ENCODE results near the gene GUCD1.

GRCh38 chr22:24548812-24549211 lies 6.1 kb downstream of the GUCD1 start:
- no peak for TF ChIP-seq ZNF217 (CRISPR knock-in tag; IDR thresholded peaks at IDR 0.05)
- no peak for TF ChIP-seq SIRT6 (IDR thresholded peaks at IDR 0.05; ENCODE audit: low read depth, low read length)
- no peak for TF ChIP-seq SRSF3 (IDR thresholded peaks at IDR 0.05; ENCODE audit: insufficient read depth, low read length)
- no peak for TF ChIP-seq POLR2A (conservative IDR thresholded peaks at IDR 0.05)
- no peak for TF ChIP-seq E2F6 (IDR thresholded peaks at IDR 0.05; ENCODE audit: borderline replicate concordance in 1 of 2, extremely low read depth in 1 of 2, insufficient read depth in 1 of 2, insufficient read length in 1 of 2, low read depth in 1 of 2, low read length in 1 of 2, poor library complexity in 1 of 2, severe bottlenecking in 1 of 2)
- no peak for TF ChIP-seq BCL6 (CRISPR knock-in tag; IDR thresholded peaks at IDR 0.05)
- no peak for TF ChIP-seq TEAD2 (tag; IDR thresholded peaks at IDR 0.05)
- TF ChIP-seq ZNF707 (CRISPR knock-in tag; conservative IDR thresholded peaks at IDR 0.05) = no peak
- no peak for TF ChIP-seq SMAD3 (CRISPR knock-in tag; conservative IDR thresholded peaks at IDR 0.05)
- TF ChIP-seq SUPT5H (IDR thresholded peaks at IDR 0.05) = no peak
- no peak for TF ChIP-seq GATAD2B (IDR thresholded peaks at IDR 0.05; ENCODE audit: borderline replicate concordance)
- TF ChIP-seq EP300 (IDR thresholded peaks at IDR 0.05; ENCODE audit: low read length) = no peak
- TF ChIP-seq ZNF354B (CRISPR knock-in tag; IDR thresholded peaks at IDR 0.05) = no peak
- no peak for TF ChIP-seq NFXL1 (CRISPR knock-in tag; IDR thresholded peaks at IDR 0.05)
